D341Med (cell line): ENCODE data around the gene HEMK1.

ENCODE experiments used
- DNase-seq: peaks from one replicate; pipeline ENCODE4 v3.0.0; 2012; ENCODE audit warnings: low spot score

Gene HEMK1

GRCh38 chr3:50642382-50642781 lies 73.1 kb downstream of the HEMK1 start:
- no peak for DNase-seq

- DNase-seq = no peak
Observed at GRCh38 chr3:50644561-50644960, 75.2 kb downstream of the HEMK1 start.

GRCh38 chr3:50645378-50645777 lies 76.1 kb downstream of the HEMK1 start:
- DNase-seq = no peak
